HUES48 (cell line): ENCODE results near the gene KLF17.

Source experiments
- H3K27ac ChIP-seq: one replicate; pipeline ENCODE4 v1.7.0; 2013; ENCODE audit warnings: low read depth, low read length, inconsistent platforms
- H3K27me3 ChIP-seq: 2 replicates; pipeline ENCODE4 v1.6.1; 2013; ENCODE audit warnings: mild to moderate bottlenecking, low read length; ENCODE audit not compliant: control insufficient read depth, insufficient read depth
- H3K36me3 ChIP-seq: 2 replicates; pipeline ENCODE4 v1.6.1; 2013; ENCODE audit warnings: low read length; ENCODE audit not compliant: control insufficient read depth, insufficient read depth
- H3K4me1 ChIP-seq: 2 replicates; pipeline ENCODE4 v1.6.1; 2013; ENCODE audit warnings: mild to moderate bottlenecking, low read length; ENCODE audit not compliant: control insufficient read depth, insufficient read depth
- H3K4me3 ChIP-seq: 2 replicates; pipeline ENCODE4 v1.5.1; 2013; ENCODE audit warnings: mild to moderate bottlenecking, low read depth, low read length
- H3K9ac ChIP-seq: 2 replicates; pipeline ENCODE4 v1.6.1; 2013; ENCODE audit warnings: mild to moderate bottlenecking, low read depth, low read length, moderate library complexity
- H3K9me3 ChIP-seq: 2 replicates; pipeline ENCODE4 v1.6.1; 2013; ENCODE audit warnings: low read length; ENCODE audit not compliant: control insufficient read depth, insufficient read depth

Gene KLF17

GRCh38 chr1:44152692-44153091 lies 34.1 kb downstream of the KLF17 start:
- Histone ChIP-seq H3K9ac (no peak overlapping the region), H3K4me1 (peaks cover 20% of the 10 kb centered on the region), H3K4me3 (no peak overlapping the region), H3K36me3 (no peaks in the 10 kb centered on the region), H3K27me3 (no peaks in the 10 kb centered on the region), H3K27ac (no peak overlapping the region), H3K9me3 (no peaks in the 10 kb centered on the region)

- Histone ChIP-seq H3K4me1 (peaks cover 20% of the 10 kb centered on the region), H3K27ac (no peak overlapping the region), H3K4me3 (no peak overlapping the region; the same call in 1 of the 2 replicates), H3K9me3 (no peaks in the 10 kb centered on the region), H3K9ac (peak overlapping the region; percentile 33; the same call in 1 of the 2 replicates), H3K36me3 (no peaks in the 10 kb centered on the region), H3K27me3 (no peaks in the 10 kb centered on the region)
These were observed 35.4 kb downstream of the KLF17 start for GRCh38 chr1:44154049-44154448.

GRCh38 chr1:44157903-44158302 lies 39.3 kb downstream of the KLF17 start:
- Histone ChIP-seq H3K36me3 (no peaks in the 10 kb centered on the region), H3K27ac (no peak overlapping the region), H3K4me1 (peaks cover 14% of the 10 kb centered on the region; the same call in 1 of the 2 replicates), H3K9me3 (no peaks in the 10 kb centered on the region), H3K4me3 (no peak overlapping the region), H3K9ac (no peak overlapping the region), H3K27me3 (no peaks in the 10 kb centered on the region)

- no peak overlapping the region for H3K9ac ChIP-seq
These were observed 40.2 kb downstream of the KLF17 start for GRCh38 chr1:44158871-44159270.

GRCh38 chr1:44161546-44161945 lies 42.9 kb downstream of the KLF17 start:
- Histone ChIP-seq H3K4me3 (no peak overlapping the region), H3K9me3 (no peaks in the 10 kb centered on the region), H3K9ac (no peak overlapping the region), H3K36me3 (no peaks in the 10 kb centered on the region), H3K27ac (no peak overlapping the region), H3K27me3 (no peaks in the 10 kb centered on the region), H3K4me1 (no peaks in the 10 kb centered on the region)

More at GRCh38 chr1:44158871-44159270, 40.2 kb downstream of the KLF17 start:
- Histone ChIP-seq H3K27ac (no peak overlapping the region), H3K4me3 (no peak overlapping the region), H3K9me3 (no peaks in the 10 kb centered on the region), H3K4me1 (peaks cover 12% of the 10 kb centered on the region; the same call in 1 of the 2 replicates), H3K27me3 (no peaks in the 10 kb centered on the region), H3K36me3 (no peaks in the 10 kb centered on the region)

- Histone ChIP-seq H3K4me1 (no peaks in the 10 kb centered on the region), H3K9ac (no peak overlapping the region), H3K9me3 (peaks cover 6% of the 10 kb centered on the region; the same call in 1 of the 2 replicates), H3K4me3 (no peak overlapping the region), H3K27ac (no peak overlapping the region), H3K36me3 (no peaks in the 10 kb centered on the region), H3K27me3 (no peaks in the 10 kb centered on the region)
These were observed 50.0 kb downstream of the KLF17 start for GRCh38 chr1:44168520-44169098.

- no peak overlapping the region for H3K4me3 ChIP-seq
- peaks cover 22% of the 10 kb centered on the region for H3K9me3 ChIP-seq
- no peak overlapping the region for H3K9ac ChIP-seq
- no peaks in the 10 kb centered on the region for H3K4me1 ChIP-seq
- H3K36me3 ChIP-seq: no peaks in the 10 kb centered on the region
- no peaks in the 10 kb centered on the region for H3K27me3 ChIP-seq
- H3K27ac ChIP-seq: no peak overlapping the region
These were observed 51.7 kb downstream of the KLF17 start for GRCh38 chr1:44170281-44170823.

- Histone ChIP-seq H3K36me3 (no peaks in the 10 kb centered on the region), H3K27ac (no peak overlapping the region), H3K4me1 (no peaks in the 10 kb centered on the region), H3K9ac (no peak overlapping the region), H3K27me3 (no peaks in the 10 kb centered on the region), H3K4me3 (no peak overlapping the region), H3K9me3 (peaks cover 30% of the 10 kb centered on the region)
These were observed 56.0 kb downstream of the KLF17 start for GRCh38 chr1:44174630-44175029.
